NT2/D1 (cell line): ENCODE measurements around the gene FKRP.

Source experiments
- DNase-seq: peaks from one replicate; pipeline ENCODE4 v3.0.0-alpha.2; 2011; ENCODE audit warnings: low read depth, low spot score
- H3K27me3 ChIP-seq: 2 replicates; pipeline ENCODE4 v1.6.0; 2011; ENCODE audit warnings: mild to moderate bottlenecking; ENCODE audit not compliant: insufficient read length, insufficient read depth
- H3K36me3 ChIP-seq: 2 replicates; pipeline ENCODE4 v1.6.1; 2011; ENCODE audit warnings: mild to moderate bottlenecking, low read length, mixed read lengths; ENCODE audit not compliant: insufficient read depth, insufficient read length
- H3K4me1 ChIP-seq: 2 replicates; pipeline ENCODE4 v1.5.1; 2011; ENCODE audit not compliant: insufficient read depth, insufficient read length
- H3K4me3 ChIP-seq: 2 replicates; pipeline ENCODE4 v1.5.1; 2011; ENCODE audit warnings: low read depth; ENCODE audit not compliant: insufficient read length
- H3K9ac ChIP-seq: 2 replicates; pipeline ENCODE4 v1.6.0; 2011; ENCODE audit warnings: low read depth; ENCODE audit not compliant: insufficient read length
- H3K9me3 ChIP-seq: 2 replicates; pipeline ENCODE4 v1.5.1; 2011; ENCODE audit warnings: mild to moderate bottlenecking, low read length; ENCODE audit not compliant: insufficient read depth
- SUZ12 ChIP-seq: IDR thresholded peaks from 2 replicates; pipeline ENCODE4 v1.6.1; 2011; ENCODE audit not compliant: insufficient read length, insufficient read depth; ENCODE audit errors: extremely low read depth
- YY1 ChIP-seq: IDR thresholded peaks from 2 replicates; pipeline ENCODE4 v1.6.1; 2011; ENCODE audit not compliant: insufficient read length, insufficient read depth
- ZNF274 ChIP-seq: IDR thresholded peaks from 2 replicates; pipeline ENCODE4 v1.6.1; 2011; ENCODE audit warnings: mild to moderate bottlenecking, low read depth, low read length

Gene FKRP

DNA sequence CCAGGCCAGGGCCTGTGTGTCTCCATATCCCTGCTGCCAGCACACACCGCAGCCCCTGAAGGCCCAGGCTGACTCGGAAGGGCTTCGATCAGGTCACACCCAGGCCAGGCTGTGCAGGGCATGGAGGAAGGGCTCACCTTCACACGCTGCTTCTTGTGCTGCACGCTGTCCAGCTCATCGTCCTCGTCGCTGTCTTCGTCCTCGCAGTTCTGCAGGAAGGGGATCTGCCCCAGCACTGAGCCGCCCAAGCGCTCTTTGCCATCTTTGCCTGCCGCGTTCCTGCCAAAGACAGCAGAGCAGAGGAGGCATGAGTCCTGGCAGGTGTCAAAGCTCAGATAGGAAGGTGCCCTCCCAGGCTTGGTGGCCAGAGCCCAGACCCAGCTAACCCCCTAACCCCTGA, 15.3 kb upstream of the FKRP start:
- no peak for DNase-seq
- no peak for TF ChIP-seq YY1
- TF ChIP-seq ZNF274 = no peak
- no peak for TF ChIP-seq SUZ12
- peaks cover 87% of the 10 kb centered on the region for H3K36me3 ChIP-seq
- H3K9me3 ChIP-seq = no peaks in the 10 kb centered on the region
- H3K27me3 ChIP-seq = no peaks in the 10 kb centered on the region
- H3K9ac ChIP-seq = no peak overlapping the region
- H3K4me3 ChIP-seq = no peak overlapping the region
- H3K4me1 ChIP-seq = peaks cover 40% of the 10 kb centered on the region

- peaks cover 83% of the 10 kb centered on the region for H3K36me3 ChIP-seq
- H3K4me3 ChIP-seq = no peak overlapping the region
- H3K4me1 ChIP-seq = peaks cover 40% of the 10 kb centered on the region
- no peaks in the 10 kb centered on the region for H3K9me3 ChIP-seq
- H3K9ac ChIP-seq = no peak overlapping the region
- no peak for TF ChIP-seq ZNF274
- TF ChIP-seq SUZ12 = no peak
- no peak for TF ChIP-seq YY1
- no peak for DNase-seq
- H3K27me3 ChIP-seq = no peaks in the 10 kb centered on the region
Measured at GRCh38 chr19:46731007-46731501, 14.8 kb upstream of the FKRP start.

DNA sequence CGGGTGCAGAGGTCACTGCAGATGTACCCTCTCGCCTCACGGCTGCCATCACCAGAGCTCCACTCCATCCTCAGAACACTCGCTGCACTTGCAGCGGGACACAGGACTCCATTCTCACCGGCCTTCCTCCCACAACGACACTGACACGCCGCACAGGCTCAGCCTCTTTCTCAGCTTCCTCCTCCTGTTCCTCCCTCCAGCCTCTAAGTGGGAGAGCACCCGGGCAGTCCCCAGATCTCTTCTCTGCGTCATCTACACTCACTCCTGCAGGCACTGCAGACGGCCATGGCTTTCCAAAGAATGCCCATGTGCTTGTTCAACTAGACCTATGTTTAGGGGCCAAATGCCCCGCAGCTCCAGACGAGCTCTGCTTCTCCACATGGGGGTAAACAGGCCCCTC, 14.3 kb upstream of the FKRP start:
- Histone ChIP-seq H3K9me3 (no peaks in the 10 kb centered on the region), H3K9ac (no peak overlapping the region), H3K4me3 (no peak overlapping the region), H3K4me1 (peaks cover 37% of the 10 kb centered on the region), H3K36me3 (peaks cover 81% of the 10 kb centered on the region), H3K27me3 (no peaks in the 10 kb centered on the region)
- TF ChIP-seq SUZ12 (no peak), ZNF274 (no peak), YY1 (no peak)
- DNase-seq = no peak

DNA sequence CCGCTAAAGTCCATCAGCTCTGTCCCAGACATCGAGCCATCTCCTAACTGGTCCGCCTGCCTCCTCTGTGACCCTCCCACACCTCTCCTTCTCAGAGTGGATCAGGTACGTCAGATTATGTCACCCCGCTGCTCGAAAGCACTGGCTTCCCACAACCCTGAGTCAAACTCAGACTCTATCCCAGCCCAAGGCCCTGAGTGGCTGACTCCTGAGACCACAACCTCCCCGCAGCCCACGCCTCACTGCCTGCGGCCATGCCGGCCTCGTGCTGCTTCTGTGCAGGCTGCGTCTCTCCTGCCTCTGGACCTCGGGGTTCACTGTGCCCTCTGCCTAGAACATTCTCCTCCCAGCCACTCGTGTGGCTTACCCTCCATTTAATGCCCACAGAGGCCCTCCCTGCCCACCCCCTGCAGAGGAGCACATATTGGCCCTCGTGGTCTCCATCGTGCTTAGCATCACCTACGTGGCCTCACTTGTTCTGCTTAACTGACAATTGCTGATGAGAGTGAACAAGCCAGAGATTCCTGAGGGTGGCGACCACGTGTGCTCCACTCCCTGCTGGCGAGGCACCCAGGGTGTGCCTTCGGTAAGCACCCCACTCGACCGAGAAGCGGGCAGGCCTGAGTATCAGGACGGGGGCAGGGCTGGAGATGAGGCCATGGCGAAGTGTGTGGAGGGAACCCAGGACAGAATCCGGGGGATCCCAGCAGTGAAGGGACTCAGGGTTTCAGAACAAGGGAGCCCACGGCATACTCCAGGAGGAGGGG, 13.5 kb upstream of the FKRP start:
- H3K27me3 ChIP-seq = no peaks in the 10 kb centered on the region
- H3K9me3 ChIP-seq = no peaks in the 10 kb centered on the region
- H3K36me3 ChIP-seq = peaks cover 81% of the 10 kb centered on the region
- H3K4me3 ChIP-seq = no peak overlapping the region
- H3K4me1 ChIP-seq = peaks cover 30% of the 10 kb centered on the region
- no peak for DNase-seq
- TF ChIP-seq ZNF274 (no peak), YY1 (no peak), SUZ12 (no peak)
- H3K9ac ChIP-seq = no peak overlapping the region

- Histone ChIP-seq H3K9me3 (no peaks in the 10 kb centered on the region), H3K27me3 (no peaks in the 10 kb centered on the region), H3K9ac (no peak overlapping the region), H3K4me1 (peaks cover 24% of the 10 kb centered on the region), H3K36me3 (peaks cover 81% of the 10 kb centered on the region), H3K4me3 (no peak overlapping the region)
- TF ChIP-seq SUZ12 (no peak), ZNF274 (no peak), YY1 (no peak)
- no peak for DNase-seq
Measured at GRCh38 chr19:46732966-46733689, 12.7 kb upstream of the FKRP start.

- no peak for DNase-seq
- Histone ChIP-seq H3K4me1 (peaks cover 20% of the 10 kb centered on the region), H3K4me3 (no peak overlapping the region), H3K9me3 (no peaks in the 10 kb centered on the region), H3K27me3 (no peaks in the 10 kb centered on the region), H3K9ac (no peak overlapping the region), H3K36me3 (peaks cover 81% of the 10 kb centered on the region)
- TF ChIP-seq SUZ12 = no peak
- no peak for TF ChIP-seq ZNF274
- TF ChIP-seq YY1 = no peak
Measured at GRCh38 chr19:46733690-46734292, 12.1 kb upstream of the FKRP start.

GRCh38 chr19:46736531-46737297, 9.1 kb upstream of the FKRP start:
- Histone ChIP-seq H3K36me3 (peaks cover 77% of the 10 kb centered on the region), H3K4me1 (peaks cover 21% of the 10 kb centered on the region), H3K4me3 (no peak overlapping the region), H3K27me3 (no peaks in the 10 kb centered on the region), H3K9me3 (no peaks in the 10 kb centered on the region), H3K9ac (no peak overlapping the region)
- TF ChIP-seq YY1 (no peak), SUZ12 (no peak), ZNF274 (no peak)
- DNase-seq = no peak
